Stimulated activated CD8-positive, alpha-beta memory T cell treated with anti-CD3 and anti-CD28 coated beads, Interleukin-7, amount 100 ng/mL, for 24 hours (primary cell): ENCODE results near the gene KCNJ9.

Experiments
- DNase-seq: peaks from one replicate; pipeline ENCODE4 v3.0.0-alpha.2; 2020; ENCODE audit warnings: low read depth

The KCNJ9 gene

GRCh38 chr1:160089883-160090282, 8.5 kb downstream of the KCNJ9 start:
- no peak for DNase-seq

GRCh38 chr1:160090760-160091159, 9.4 kb downstream of the KCNJ9 start:
- DNase-seq = no peak

- no peak for DNase-seq
These were observed 10.4 kb downstream of the KCNJ9 start for GRCh38 chr1:160091666-160092223.

- DNase-seq = no peak
These were observed 11.2 kb downstream of the KCNJ9 start for GRCh38 chr1:160092366-160093068.

- no peak for DNase-seq
These were observed 11.7 kb downstream of the KCNJ9 start for GRCh38 chr1:160093069-160093395.

GRCh38 chr1:160093624-160094290, 12.4 kb downstream of the KCNJ9 start:
- DNase-seq = no peak

GRCh38 chr1:160094291-160094625, 12.9 kb downstream of the KCNJ9 start:
- DNase-seq = no peak

- no peak for DNase-seq
These were observed 13.5 kb downstream of the KCNJ9 start for GRCh38 chr1:160094806-160095205.

- DNase-seq = no peak
These were observed 14.2 kb downstream of the KCNJ9 start for GRCh38 chr1:160095382-160096105.

GRCh38 chr1:160096274-160097116, 15.2 kb downstream of the KCNJ9 start:
- DNase-seq = no peak

GRCh38 chr1:160097151-160097910, 16.0 kb downstream of the KCNJ9 start:
- DNase-seq = no peak

- DNase-seq = peak; percentile 89
These were observed 16.8 kb downstream of the KCNJ9 start, which contains the start of gene IGSF8 for GRCh38 chr1:160097911-160098851. Gene IGSF8 (minus strand): TSS chr1:160098619. CDS start chr1:160098472, 147 bp downstream.

- peak; percentile 98 for DNase-seq
These were observed 17.7 kb downstream of the KCNJ9 start for GRCh38 chr1:160098852-160099561.

GRCh38 chr1:160099716-160100375, 18.5 kb downstream of the KCNJ9 start:
- DNase-seq = no peak

GRCh38 chr1:160101037-160101716, 19.8 kb downstream of the KCNJ9 start:
- DNase-seq = peak; percentile 54

- no peak for DNase-seq
These were observed 20.6 kb downstream of the KCNJ9 start for GRCh38 chr1:160101717-160102522.

- no peak for DNase-seq
These were observed 22.5 kb downstream of the KCNJ9 start for GRCh38 chr1:160103658-160104408.
